CD14-positive monocyte (primary cell): Measurements from ENCODE around the gene SHROOM3. TPM values are rescaled to one million over a fixed set of nuclear protein-coding genes. Genes with fewer than 3 reads are reported as not detected.

ENCODE experiments used
- DNase-seq, 3 donors: peaks; one replicate each; pipeline ENCODE4 v3.0.0-alpha.2; 2011 to 2022
- H2AFZ ChIP-seq: 2 replicates; pipeline ENCODE4 v1.6.0; 2012; ENCODE audit warnings: mild to moderate bottlenecking, low read depth, low read length, inconsistent platforms; ENCODE audit not compliant: insufficient read depth, poor library complexity, severe bottlenecking
- H3K27ac ChIP-seq, 2 donors: 1 replicate in 1 of 2; 2 replicates in 1 of 2; pipeline ENCODE4 v1.5.1; 2012 to 2013; ENCODE audit warnings: low read length in 2 of 2, control low read depth in 1 of 2, inconsistent platforms in 1 of 2, low read depth in 1 of 2, mild to moderate bottlenecking in 1 of 2
- H3K27me3 ChIP-seq, 2 donors: one replicate each; pipeline versions ENCODE4 v1.6.0 to v1.6.1; 2011 to 2013; ENCODE audit warnings: low read length in 2 of 2; ENCODE audit not compliant: control insufficient read depth in 2 of 2, insufficient read depth in 2 of 2
- H3K36me3 ChIP-seq, 2 donors: replicated peaks in 1 of 2; 1 replicate in 1 of 2; 2 replicates in 1 of 2; pipeline versions ENCODE4 v1.5.1 to v1.6.1; 2012 to 2013; ENCODE audit warnings: low read length in 2 of 2, control low read depth in 1 of 2, inconsistent platforms in 1 of 2, mild to moderate bottlenecking in 1 of 2; ENCODE audit not compliant: insufficient read depth in 2 of 2, control insufficient read depth in 1 of 2
- H3K4me1 ChIP-seq, 2 donors: 1 replicate in 1 of 2; 2 replicates in 1 of 2; pipeline versions ENCODE4 v1.5.1 to v1.6.1; 2012 to 2013; ENCODE audit warnings: low read length in 2 of 2, control low read depth in 1 of 2, inconsistent platforms in 1 of 2, mild to moderate bottlenecking in 1 of 2, moderate library complexity in 1 of 2; ENCODE audit not compliant: insufficient read depth in 2 of 2, control insufficient read depth in 1 of 2
- H3K4me2 ChIP-seq: replicated peaks from 2 replicates; pipeline ENCODE3; 2012; ENCODE audit warnings: low read length, moderate library complexity, mild to moderate bottlenecking; ENCODE audit not compliant: poor library complexity, severe bottlenecking; ENCODE audit errors: extremely low read depth
- H3K4me3 ChIP-seq, 3 experiments: fragments of 200-600 bp in 1 of 3; sonication (generic) in 1 of 3; replicated peaks in 1 of 3; 1 replicate in 2 of 3; 2 replicates in 1 of 3; pipeline ENCODE4 v1.5.1; 2011 to 2013; ENCODE audit warnings: low read length in 3 of 3, mild to moderate bottlenecking in 3 of 3, control low read depth in 2 of 3, low read depth in 2 of 3, inconsistent platforms in 1 of 3, moderate library complexity in 1 of 3
- H3K79me2 ChIP-seq: 2 replicates; pipeline ENCODE4 v1.6.0; 2012; ENCODE audit warnings: mild to moderate bottlenecking, control low read depth, inconsistent platforms, low read length, moderate library complexity; ENCODE audit not compliant: insufficient read depth
- H3K9ac ChIP-seq: 2 replicates; pipeline ENCODE4 v1.6.0; 2017; ENCODE audit warnings: low read length, mild to moderate bottlenecking; ENCODE audit not compliant: insufficient read depth, poor library complexity, severe bottlenecking
- H3K9me3 ChIP-seq, 2 donors: replicated peaks in 1 of 2; 1 replicate in 1 of 2; 2 replicates in 1 of 2; pipeline versions ENCODE4 v1.5.1 to v1.6.1; 2012 to 2013; ENCODE audit warnings: low read length in 2 of 2, control low read depth in 1 of 2; ENCODE audit not compliant: control insufficient read depth in 1 of 2, insufficient read depth in 1 of 2
- H4K20me1 ChIP-seq: 2 replicates; pipeline ENCODE4 v1.6.0; 2012; ENCODE audit warnings: mild to moderate bottlenecking, low read length, control low read depth, moderate library complexity; ENCODE audit not compliant: insufficient read depth
- H3K27ac Mint-ChIP-seq, 7 donors: one replicate each; pipeline ENCODE4 v1.8.0; 2020; ENCODE audit warnings: mild to moderate bottlenecking in 7 of 7, mixed read lengths in 7 of 7, moderate library complexity in 6 of 7, inconsistent platforms in 2 of 7
- H3K27me3 Mint-ChIP-seq, 3 donors: one replicate each; pipeline ENCODE4 v1.8.0; 2021 to 2022; ENCODE audit warnings: low read depth in 3 of 3, mild to moderate bottlenecking in 3 of 3, mixed read lengths in 3 of 3, moderate library complexity in 3 of 3, inconsistent platforms in 1 of 3
- H3K36me3 Mint-ChIP-seq, 2 donors: one replicate each; pipeline ENCODE4 v1.8.0; 2020; ENCODE audit warnings: mixed read lengths in 2 of 2, inconsistent platforms in 1 of 2, mild to moderate bottlenecking in 1 of 2
- H3K4me1 Mint-ChIP-seq: one replicate; pipeline ENCODE4 v1.8.0; 2020; ENCODE audit warnings: mild to moderate bottlenecking, mixed read lengths
- H3K4me3 Mint-ChIP-seq, 2 donors: one replicate each; pipeline ENCODE4 v1.8.0; 2020; ENCODE audit warnings: mild to moderate bottlenecking in 2 of 2, mixed read lengths in 2 of 2, moderate library complexity in 1 of 2
- H3K9me3 Mint-ChIP-seq, 7 donors: one replicate each; pipeline ENCODE4 v1.8.0; 2020 to 2022; ENCODE audit warnings: mixed read lengths in 7 of 7, mild to moderate bottlenecking in 6 of 7, moderate library complexity in 6 of 7, inconsistent platforms in 2 of 7
- CTCF ChIP-seq: fragments of 200-600 bp; IDR thresholded peaks from one replicate; pipeline ENCODE4 v1.8.0; 2022; ENCODE audit warnings: antibody characterized with exemption, mild to moderate bottlenecking
- WGBS: methylation state at CpG from one replicate; pipeline ENCODE4 v1.1.5; 2013; ENCODE audit warnings: missing lambda C conversion rate; ENCODE audit not compliant: insufficient coverage; 5-methylcytosine and 5-hydroxymethylcytosine counted together
- intact Hi-C, 2 donors: fragments of 100-400 bp; cut with micrococcal nuclease; formaldehyde crosslinking; loops; one replicate each; pipeline versions ENCODE4 v1.15.0 to v1.15.1; 2023
- polyA plus RNA-seq, 3 donors: library from polyadenylated mRNA; depleted of rRNA in 1 of 3; unstranded in 2 of 3; stranded (reverse) in 1 of 3; fragments of 300-500 nt in 2 of 3; fragments of >200 nt in 1 of 3; fragmentation: Illumina TruSeq in 2 of 3; gene quantifications; 1 replicate in 2 of 3; 2 replicates in 1 of 3; pipeline ENCODE4 v1.2.3, GENCODE V29; 2012 to 2021

The SHROOM3 gene
- polyA plus RNA-seq, 3 donors, result not detected

- H3K4me3 ChIP-seq, result no peak overlapping the region
- no peak for TF ChIP-seq CTCF
- H2AFZ ChIP-seq, result no peak overlapping the region
- peaks cover 0 to 21% of the 10 kb centered on the region in 2 donors for H3K9me3 ChIP-seq
- Mint-ChIP-seq H3K9me3 (peaks cover 0 to 8% (median 0%) of the 10 kb centered on the region in 7 donors), H3K4me1 (peaks cover 14% of the 10 kb centered on the region), H3K36me3 (peaks cover 0 to 6% of the 10 kb centered on the region in 2 donors), H3K27ac (no peak overlapping the region), H3K27me3 (peaks cover 55 to 67% (median 61%) of the 10 kb centered on the region in 3 donors), H3K4me3 (no peak overlapping the region)
- no peaks in the 10 kb centered on the region for H3K4me1 ChIP-seq
- H3K9ac ChIP-seq, result no peak overlapping the region
- no CpG with 5 or more reads among the region's 2 CpGs for WGBS
- intact Hi-C loops, result no loop called here
- no peaks in the 10 kb centered on the region for H4K20me1 ChIP-seq
- no peak overlapping the region for H3K4me2 ChIP-seq
- H3K79me2 ChIP-seq, result no peaks in the 10 kb centered on the region
- peaks cover 52 to 55% of the 10 kb centered on the region in 2 donors for H3K27me3 ChIP-seq
- DNase-seq, result no peak
- H3K36me3 ChIP-seq, result no peaks in the 10 kb centered on the region
- no peak overlapping the region for H3K27ac ChIP-seq
Measured at GRCh38 chr4:76692761-76693160, 257.7 kb downstream of the SHROOM3 start.

- no CpG with 5 or more reads among the region's 1 CpG for WGBS
- H3K27ac Mint-ChIP-seq, result no peak overlapping the region
- H3K36me3 Mint-ChIP-seq, result peaks cover 0 to 2% of the 10 kb centered on the region in 2 donors
- H3K27me3 ChIP-seq, result peaks cover 39 to 42% of the 10 kb centered on the region in 2 donors
- no peak overlapping the region for H3K4me2 ChIP-seq
- H3K27ac ChIP-seq, result no peak overlapping the region
- no peak overlapping the region for H3K4me3 Mint-ChIP-seq
- DNase-seq, result no peak
- intact Hi-C loops, result no loop called here
- no peaks in the 10 kb centered on the region for H3K4me1 ChIP-seq
- peaks cover 0 to 11% of the 10 kb centered on the region in 2 donors for H3K9me3 ChIP-seq
- no peak overlapping the region for H3K9ac ChIP-seq
- TF ChIP-seq CTCF, result no peak
- H3K79me2 ChIP-seq, result no peaks in the 10 kb centered on the region
- peaks cover 42 to 57% (median 48%) of the 10 kb centered on the region in 3 donors for H3K27me3 Mint-ChIP-seq
- H3K9me3 Mint-ChIP-seq, result peaks cover 0 to 4% (median 0%) of the 10 kb centered on the region in 7 donors
- H3K36me3 ChIP-seq, result no peaks in the 10 kb centered on the region
- H4K20me1 ChIP-seq, result no peaks in the 10 kb centered on the region
- peaks cover 8% of the 10 kb centered on the region for H3K4me1 Mint-ChIP-seq
- no peak overlapping the region for H2AFZ ChIP-seq
- H3K4me3 ChIP-seq, result no peak overlapping the region
Measured at GRCh38 chr4:76694056-76694455, 259.0 kb downstream of the SHROOM3 start.
